Liver (tissue), 9 donors: ENCODE data around the gene TCF12. TPM values are rescaled to one million over a fixed set of nuclear protein-coding genes. Genes with fewer than 3 reads are reported as not detected.

Experiments used
- DNase-seq: peaks from one replicate; pipeline ENCODE4 v3.0.0-alpha.2; 2017; ENCODE audit warnings: low spot score
- H3K27ac ChIP-seq, 2 donors: one replicate each; pipeline ENCODE4 v1.7.0; 2013; ENCODE audit warnings: inconsistent platforms in 2 of 2, low read length in 2 of 2, control low read depth in 1 of 2, low read depth in 1 of 2, mild to moderate bottlenecking in 1 of 2
- H3K27me3 ChIP-seq, 4 donors: one replicate each; pipeline versions ENCODE4 v1.6.1 to v1.7.0; 2013; ENCODE audit warnings: low read length in 3 of 4, inconsistent platforms in 1 of 4, mild to moderate bottlenecking in 1 of 4, moderate library complexity in 1 of 4; ENCODE audit not compliant: control insufficient read depth in 4 of 4, insufficient read depth in 4 of 4
- H3K36me3 ChIP-seq, 4 donors: one replicate each; pipeline versions ENCODE4 v1.6.1 to v1.7.0; 2013; ENCODE audit warnings: low read length in 3 of 4, mild to moderate bottlenecking in 3 of 4, low read depth in 1 of 4, moderate library complexity in 1 of 4; ENCODE audit not compliant: control insufficient read depth in 4 of 4, insufficient read depth in 3 of 4
- H3K4me1 ChIP-seq, 4 donors: one replicate each; pipeline versions ENCODE4 v1.6.1 to v1.7.0; 2013; ENCODE audit warnings: low read length in 3 of 4, mild to moderate bottlenecking in 3 of 4, moderate library complexity in 1 of 4; ENCODE audit not compliant: control insufficient read depth in 4 of 4, insufficient read depth in 4 of 4
- H3K4me3 ChIP-seq, 3 donors: one replicate each; pipeline versions ENCODE4 v1.6.1 to v1.7.0; 2013; ENCODE audit warnings: low read length in 3 of 3, control low read depth in 1 of 3, low read depth in 1 of 3, mild to moderate bottlenecking in 1 of 3
- H3K9ac ChIP-seq, 2 donors: one replicate each; pipeline ENCODE4 v1.7.0; 2013; ENCODE audit warnings: low read length in 2 of 2, mild to moderate bottlenecking in 2 of 2, moderate library complexity in 2 of 2, control low read depth in 1 of 2, low read depth in 1 of 2
- H3K9me3 ChIP-seq, 4 donors: one replicate each; pipeline versions ENCODE4 v1.6.1 to v1.7.0; 2013; ENCODE audit warnings: low read length in 3 of 4; ENCODE audit not compliant: control insufficient read depth in 4 of 4
- FOXA1 ChIP-seq: IDR thresholded peaks from 2 replicates; pipeline ENCODE4 v1.6.1; 2016; ENCODE audit warnings: antibody characterized with exemption
- FOXA2 ChIP-seq: IDR thresholded peaks from 2 replicates; pipeline ENCODE4 v1.6.1; 2016; ENCODE audit warnings: antibody characterized with exemption
- GABPA ChIP-seq, 2 donors: IDR thresholded peaks in 1 of 2; conservative IDR thresholded peaks in 1 of 2; 2 replicates each; pipeline ENCODE4 v1.6.1; 2016; ENCODE audit warnings: antibody characterized with exemption in 2 of 2, mild to moderate bottlenecking in 1 of 2, moderate library complexity in 1 of 2
- HNF4G ChIP-seq: IDR thresholded peaks from 2 replicates; pipeline ENCODE4 v1.6.1; 2016; ENCODE audit warnings: antibody characterized with exemption
- JUND ChIP-seq, 2 donors: IDR thresholded peaks; 2 replicates each; pipeline ENCODE4 v1.6.1; 2016; ENCODE audit warnings: antibody characterized with exemption in 2 of 2
- NR2F2 ChIP-seq: IDR thresholded peaks from 2 replicates; pipeline ENCODE4 v1.6.1; 2016; ENCODE audit warnings: antibody characterized with exemption
- RAD21 ChIP-seq, 2 donors: IDR thresholded peaks; 2 replicates each; pipeline ENCODE4 v1.6.1; 2016; ENCODE audit warnings: antibody characterized with exemption in 2 of 2, mild to moderate bottlenecking in 2 of 2
- RXRA ChIP-seq, 2 donors: IDR thresholded peaks; 2 replicates each; pipeline ENCODE4 v1.6.1; 2017 to 2018; ENCODE audit warnings: antibody characterized with exemption in 2 of 2, mild to moderate bottlenecking in 1 of 2
- SP1 ChIP-seq: IDR thresholded peaks from 2 replicates; pipeline ENCODE4 v1.6.1; 2018; ENCODE audit warnings: antibody characterized with exemption, mild to moderate bottlenecking
- TAF1 ChIP-seq: conservative IDR thresholded peaks from 2 replicates; pipeline ENCODE4 v1.6.1; 2016; ENCODE audit warnings: antibody characterized with exemption, mild to moderate bottlenecking
- YY1 ChIP-seq: IDR thresholded peaks from 2 replicates; pipeline ENCODE4 v1.6.1; 2016; ENCODE audit warnings: antibody characterized with exemption, mild to moderate bottlenecking
- WGBS: extraction: QIAGEN DNeasy Blood & Tissue Kit; methylation state at CpG from one replicate; pipeline ENCODE4 v1.1.7; 2013; 5-methylcytosine and 5-hydroxymethylcytosine counted together
- polyA plus RNA-seq, 2 donors: library from polyadenylated mRNA; stranded (reverse) in 1 of 2; unstranded in 1 of 2; fragments of 200-250 nt in 1 of 2; fragments of >200 nt in 1 of 2; fragmentation: Nextera tagmentation in 1 of 2; extraction: Ambion mirVana in 1 of 2; gene quantifications; one replicate each; pipeline versions ENCODE4 v1.2.1 to v1.2.3, GENCODE V29; 2013 to 2015
- total RNA-seq, 2 donors: library from RNA; depleted of rRNA; stranded (reverse); fragments of >200 nt; gene quantifications; one replicate each; pipeline ENCODE4 v1.2.3, GENCODE V29; 2014
- TF ChIP-seq, protein P1 (sequence below): fragments of 150-350 bp; IDR thresholded peaks from 2 replicates; pipeline ENCODE4 v1.5.1; 2017; ENCODE audit warnings: improper control_type of control experiment, low read depth, low read length; ENCODE audit not compliant: missing input control
- TF ChIP-seq, protein P2 (sequence below): IDR thresholded peaks from 2 replicates; pipeline ENCODE4 v1.6.1; 2016; ENCODE audit warnings: antibody characterized with exemption, mild to moderate bottlenecking
- TF ChIP-seq, protein P3 (sequence below): IDR thresholded peaks from 2 replicates; pipeline ENCODE4 v1.6.1; 2016; ENCODE audit warnings: antibody characterized with exemption
- TF ChIP-seq, protein P4 (sequence below): IDR thresholded peaks from 2 replicates; pipeline ENCODE4 v1.6.1; 2016; ENCODE audit warnings: antibody characterized with exemption
- TF ChIP-seq, protein P5 (sequence below): IDR thresholded peaks from 2 replicates; pipeline ENCODE4 v1.6.1; 2016; ENCODE audit warnings: antibody characterized with exemption
- donor health status: healthy.
- donor health status: healthy.
- donor health status: healthy.
- donor health status: healthy.
- donor health status: healthy.

The TCF12 gene
- total and polyA plus RNA-seq, 4 donors = 8.7 to 38.3 (median 22.3) TPM

DNA sequence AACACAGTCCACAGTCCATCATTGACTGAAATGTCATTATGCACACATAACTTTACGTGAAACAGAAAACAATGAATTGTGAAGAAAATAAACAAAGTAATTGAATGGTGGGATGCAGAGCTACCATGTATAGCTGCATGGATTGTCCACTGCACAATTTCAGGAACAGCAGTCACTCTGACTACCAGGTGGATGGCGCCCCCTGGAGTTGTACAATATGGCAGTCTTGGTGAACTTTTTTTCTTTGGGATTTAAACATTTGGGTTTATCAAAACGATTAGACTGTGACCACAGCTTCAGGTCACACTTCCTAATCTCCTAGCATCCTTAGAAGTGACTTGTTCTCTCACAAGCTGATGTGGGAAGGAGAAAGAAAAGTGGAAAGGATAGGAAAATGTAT is 48.9 kb upstream of the TCF12 start:
- no peaks in the 10 kb centered on the region for H3K36me3 ChIP-seq
- H3K27me3 ChIP-seq = no peaks in the 10 kb centered on the region
- no peak for DNase-seq
- WGBS = 60% methylated on average over 3 of the region's 3 CpGs
- no peak overlapping the region for H3K9ac ChIP-seq
- H3K4me3 ChIP-seq = no peak overlapping the region
- no peaks in the 10 kb centered on the region for H3K4me1 ChIP-seq
- no peak for TF ChIP-seq FOXA1
- TF ChIP-seq TAF1 = no peak
- TF ChIP-seq, protein P1, sequence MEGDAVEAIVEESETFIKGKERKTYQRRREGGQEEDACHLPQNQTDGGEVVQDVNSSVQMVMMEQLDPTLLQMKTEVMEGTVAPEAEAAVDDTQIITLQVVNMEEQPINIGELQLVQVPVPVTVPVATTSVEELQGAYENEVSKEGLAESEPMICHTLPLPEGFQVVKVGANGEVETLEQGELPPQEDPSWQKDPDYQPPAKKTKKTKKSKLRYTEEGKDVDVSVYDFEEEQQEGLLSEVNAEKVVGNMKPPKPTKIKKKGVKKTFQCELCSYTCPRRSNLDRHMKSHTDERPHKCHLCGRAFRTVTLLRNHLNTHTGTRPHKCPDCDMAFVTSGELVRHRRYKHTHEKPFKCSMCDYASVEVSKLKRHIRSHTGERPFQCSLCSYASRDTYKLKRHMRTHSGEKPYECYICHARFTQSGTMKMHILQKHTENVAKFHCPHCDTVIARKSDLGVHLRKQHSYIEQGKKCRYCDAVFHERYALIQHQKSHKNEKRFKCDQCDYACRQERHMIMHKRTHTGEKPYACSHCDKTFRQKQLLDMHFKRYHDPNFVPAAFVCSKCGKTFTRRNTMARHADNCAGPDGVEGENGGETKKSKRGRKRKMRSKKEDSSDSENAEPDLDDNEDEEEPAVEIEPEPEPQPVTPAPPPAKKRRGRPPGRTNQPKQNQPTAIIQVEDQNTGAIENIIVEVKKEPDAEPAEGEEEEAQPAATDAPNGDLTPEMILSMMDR = peak; percentile 60
- TF ChIP-seq SP1 = no peak
- peak; percentile 86 to 91 for TF ChIP-seq RAD21 (IDR thresholded peaks at IDR 0.05)
- no peaks in the 10 kb centered on the region for H3K9me3 ChIP-seq
- H3K27ac ChIP-seq = no peak overlapping the region

DNA sequence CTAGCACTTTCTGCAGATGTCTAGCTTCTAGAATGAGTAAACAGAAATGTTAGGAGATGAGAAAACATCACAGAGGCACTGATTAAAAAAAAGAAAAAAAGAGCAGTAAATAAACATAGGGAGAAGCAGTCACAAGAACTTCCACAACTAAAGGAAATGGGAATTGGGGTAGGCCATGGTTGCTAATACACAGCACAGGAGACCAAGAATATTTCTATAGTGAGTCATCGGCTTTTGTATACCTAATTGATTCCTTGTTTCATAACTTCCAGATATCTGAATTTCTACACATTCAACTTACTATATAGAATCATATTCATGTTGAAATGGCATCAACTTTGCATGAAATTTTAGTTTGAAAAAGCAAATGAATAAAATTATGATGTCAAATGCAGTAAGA is 47.3 kb upstream of the TCF12 start:
- no peak overlapping the region for H3K9ac ChIP-seq
- H3K9me3 ChIP-seq = no peaks in the 10 kb centered on the region
- no peaks in the 10 kb centered on the region for H3K4me1 ChIP-seq
- TF ChIP-seq NR2F2 (no peak), JUND (IDR thresholded peaks at IDR 0.05) (peak; percentile 24 to 34), RXRA (IDR thresholded peaks at IDR 0.05) (no peak)
- TF ChIP-seq, protein P2, sequence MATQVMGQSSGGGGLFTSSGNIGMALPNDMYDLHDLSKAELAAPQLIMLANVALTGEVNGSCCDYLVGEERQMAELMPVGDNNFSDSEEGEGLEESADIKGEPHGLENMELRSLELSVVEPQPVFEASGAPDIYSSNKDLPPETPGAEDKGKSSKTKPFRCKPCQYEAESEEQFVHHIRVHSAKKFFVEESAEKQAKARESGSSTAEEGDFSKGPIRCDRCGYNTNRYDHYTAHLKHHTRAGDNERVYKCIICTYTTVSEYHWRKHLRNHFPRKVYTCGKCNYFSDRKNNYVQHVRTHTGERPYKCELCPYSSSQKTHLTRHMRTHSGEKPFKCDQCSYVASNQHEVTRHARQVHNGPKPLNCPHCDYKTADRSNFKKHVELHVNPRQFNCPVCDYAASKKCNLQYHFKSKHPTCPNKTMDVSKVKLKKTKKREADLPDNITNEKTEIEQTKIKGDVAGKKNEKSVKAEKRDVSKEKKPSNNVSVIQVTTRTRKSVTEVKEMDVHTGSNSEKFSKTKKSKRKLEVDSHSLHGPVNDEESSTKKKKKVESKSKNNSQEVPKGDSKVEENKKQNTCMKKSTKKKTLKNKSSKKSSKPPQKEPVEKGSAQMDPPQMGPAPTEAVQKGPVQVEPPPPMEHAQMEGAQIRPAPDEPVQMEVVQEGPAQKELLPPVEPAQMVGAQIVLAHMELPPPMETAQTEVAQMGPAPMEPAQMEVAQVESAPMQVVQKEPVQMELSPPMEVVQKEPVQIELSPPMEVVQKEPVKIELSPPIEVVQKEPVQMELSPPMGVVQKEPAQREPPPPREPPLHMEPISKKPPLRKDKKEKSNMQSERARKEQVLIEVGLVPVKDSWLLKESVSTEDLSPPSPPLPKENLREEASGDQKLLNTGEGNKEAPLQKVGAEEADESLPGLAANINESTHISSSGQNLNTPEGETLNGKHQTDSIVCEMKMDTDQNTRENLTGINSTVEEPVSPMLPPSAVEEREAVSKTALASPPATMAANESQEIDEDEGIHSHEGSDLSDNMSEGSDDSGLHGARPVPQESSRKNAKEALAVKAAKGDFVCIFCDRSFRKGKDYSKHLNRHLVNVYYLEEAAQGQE = no peak
- TF ChIP-seq, protein P3, sequence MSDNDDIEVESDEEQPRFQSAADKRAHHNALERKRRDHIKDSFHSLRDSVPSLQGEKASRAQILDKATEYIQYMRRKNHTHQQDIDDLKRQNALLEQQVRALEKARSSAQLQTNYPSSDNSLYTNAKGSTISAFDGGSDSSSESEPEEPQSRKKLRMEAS = no peak
- H3K36me3 ChIP-seq = no peaks in the 10 kb centered on the region
- 90% methylated on average over 1 of the region's 1 CpG for WGBS
- H3K4me3 ChIP-seq = no peak overlapping the region
- DNase-seq = no peak
- H3K27me3 ChIP-seq = no peaks in the 10 kb centered on the region
- H3K27ac ChIP-seq = no peak overlapping the region

DNA sequence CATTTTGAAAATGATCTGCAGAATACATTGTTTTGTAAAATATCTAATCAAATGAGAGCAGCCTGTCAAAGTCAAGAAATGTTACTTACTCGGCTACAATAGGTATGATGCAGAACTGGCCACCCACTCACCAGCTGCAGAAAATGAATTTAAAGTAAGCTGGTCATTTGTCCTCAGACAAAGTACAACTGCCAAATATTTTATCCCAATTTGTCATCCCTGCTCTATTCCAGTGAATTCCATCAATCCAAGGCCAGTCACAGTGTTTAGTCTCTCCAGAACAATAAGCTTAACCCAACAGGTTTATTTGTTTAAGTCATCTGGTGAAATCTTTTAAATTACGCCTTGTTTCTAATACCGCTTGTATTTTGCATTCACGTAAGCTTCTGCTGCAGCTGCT is 46.6 kb upstream of the TCF12 start:
- 92% methylated on average over 4 of the region's 4 CpGs for WGBS
- H3K27ac ChIP-seq = no peak overlapping the region
- TF ChIP-seq, protein P4, sequence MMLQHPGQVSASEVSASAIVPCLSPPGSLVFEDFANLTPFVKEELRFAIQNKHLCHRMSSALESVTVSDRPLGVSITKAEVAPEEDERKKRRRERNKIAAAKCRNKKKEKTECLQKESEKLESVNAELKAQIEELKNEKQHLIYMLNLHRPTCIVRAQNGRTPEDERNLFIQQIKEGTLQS = no peak
- TF ChIP-seq RXRA (IDR thresholded peaks at IDR 0.05) (no peak), SP1 (no peak), NR2F2 (no peak), HNF4G (no peak), FOXA2 (no peak), FOXA1 (no peak), GABPA (IDR thresholded peaks at IDR 0.05 in 1 of 2, conservative IDR thresholded peaks at IDR 0.05 in 1 of 2) (no peak), YY1 (no peak), JUND (IDR thresholded peaks at IDR 0.05) (no peak)
- TF ChIP-seq, protein P5, sequence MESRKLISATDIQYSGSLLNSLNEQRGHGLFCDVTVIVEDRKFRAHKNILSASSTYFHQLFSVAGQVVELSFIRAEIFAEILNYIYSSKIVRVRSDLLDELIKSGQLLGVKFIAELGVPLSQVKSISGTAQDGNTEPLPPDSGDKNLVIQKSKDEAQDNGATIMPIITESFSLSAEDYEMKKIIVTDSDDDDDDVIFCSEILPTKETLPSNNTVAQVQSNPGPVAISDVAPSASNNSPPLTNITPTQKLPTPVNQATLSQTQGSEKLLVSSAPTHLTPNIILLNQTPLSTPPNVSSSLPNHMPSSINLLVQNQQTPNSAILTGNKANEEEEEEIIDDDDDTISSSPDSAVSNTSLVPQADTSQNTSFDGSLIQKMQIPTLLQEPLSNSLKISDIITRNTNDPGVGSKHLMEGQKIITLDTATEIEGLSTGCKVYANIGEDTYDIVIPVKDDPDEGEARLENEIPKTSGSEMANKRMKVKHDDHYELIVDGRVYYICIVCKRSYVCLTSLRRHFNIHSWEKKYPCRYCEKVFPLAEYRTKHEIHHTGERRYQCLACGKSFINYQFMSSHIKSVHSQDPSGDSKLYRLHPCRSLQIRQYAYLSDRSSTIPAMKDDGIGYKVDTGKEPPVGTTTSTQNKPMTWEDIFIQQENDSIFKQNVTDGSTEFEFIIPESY = no peak
- TF ChIP-seq, protein P3 = no peak
- TF ChIP-seq, protein P1 = no peak

More for the DNA sequence above, 46.6 kb upstream of the TCF12 start:
- Histone ChIP-seq H3K36me3 (no peaks in the 10 kb centered on the region), H3K9ac (no peak overlapping the region), H3K4me3 (no peak overlapping the region), H3K4me1 (no peaks in the 10 kb centered on the region), H3K9me3 (no peaks in the 10 kb centered on the region), H3K27me3 (no peaks in the 10 kb centered on the region)
- DNase-seq = no peak
